Natural killer cell (primary cell): Measurements from ENCODE around the gene LRRC18. TPM values are rescaled to one million over a fixed set of nuclear protein-coding genes. Genes with fewer than 3 reads are reported as not detected.

ENCODE experiments used
- ATAC-seq, 3 donors: fragments of 150-1000 bp in 2 of 3; fragments of 200-7000 bp in 1 of 3; cut with Tn5 transposase; 1 replicate in 1 of 3; 2 replicates in 2 of 3; pipeline ENCODE4 v1.10.0; 2021; ENCODE audit warnings: mild to moderate bottlenecking in 2 of 3, moderate library complexity in 2 of 3
- DNase-seq, 2 donors: peaks; one replicate each; pipeline versions ENCODE4 v3.0.0 to v3.0.0-alpha.2; 2013 to 2021; ENCODE audit warnings: mixed read lengths in 1 of 2
- H3K27ac ChIP-seq: one replicate; pipeline ENCODE4 v1.5.1; 2013; ENCODE audit warnings: mild to moderate bottlenecking, low read length
- H3K27me3 ChIP-seq: one replicate; pipeline ENCODE4 v1.6.1; 2013; ENCODE audit warnings: low read length; ENCODE audit not compliant: control insufficient read depth, insufficient read depth
- H3K36me3 ChIP-seq: one replicate; pipeline ENCODE4 v1.6.1; 2013; ENCODE audit warnings: low read length; ENCODE audit not compliant: control insufficient read depth, insufficient read depth
- H3K4me1 ChIP-seq: one replicate; pipeline ENCODE4 v1.6.1; 2013; ENCODE audit warnings: low read length; ENCODE audit not compliant: control insufficient read depth, insufficient read depth
- H3K4me3 ChIP-seq: one replicate; pipeline ENCODE4 v1.5.1; 2013; ENCODE audit warnings: low read length
- H3K9me3 ChIP-seq: one replicate; pipeline ENCODE4 v1.6.1; 2013; ENCODE audit warnings: low read length; ENCODE audit not compliant: control insufficient read depth, insufficient read depth
- H3K27ac Mint-ChIP-seq, 2 donors: one replicate each; pipeline ENCODE4 v1.8.0; 2022; ENCODE audit warnings: mild to moderate bottlenecking in 2 of 2, mixed read lengths in 2 of 2, moderate library complexity in 1 of 2
- H3K27me3 Mint-ChIP-seq, 2 donors: one replicate each; pipeline ENCODE4 v1.8.0; 2022; ENCODE audit warnings: low read depth in 2 of 2, mixed read lengths in 2 of 2
- H3K36me3 Mint-ChIP-seq: one replicate; pipeline ENCODE4 v1.8.0; 2022; ENCODE audit warnings: mixed read lengths
- H3K4me1 Mint-ChIP-seq, 2 donors: one replicate each; pipeline ENCODE4 v1.8.0; 2022; ENCODE audit warnings: mixed read lengths in 2 of 2
- H3K4me3 Mint-ChIP-seq: one replicate; pipeline ENCODE4 v1.8.0; 2022; ENCODE audit warnings: mild to moderate bottlenecking, moderate library complexity, mixed read lengths
- H3K9me3 Mint-ChIP-seq, 2 donors: one replicate each; pipeline ENCODE4 v1.8.0; 2022; ENCODE audit warnings: mixed read lengths in 2 of 2
- WGBS: methylation state at CpG from one replicate; pipeline ENCODE4 v1.1.7; 2013; ENCODE audit warnings: missing lambda C conversion rate; ENCODE audit not compliant: insufficient coverage; 5-methylcytosine and 5-hydroxymethylcytosine counted together
- intact Hi-C: fragments of 100-400 bp; cut with micrococcal nuclease; formaldehyde crosslinking; loops from one replicate; pipeline ENCODE4 v1.14.2; 2022
- total RNA-seq, 4 donors: library from RNA; stranded (reverse); fragments of 120-200 nt in 1 of 4; gene quantifications; one replicate each; pipeline versions ENCODE4 v1.2.3 to v1.2.4, GENCODE V29; 2013 to 2022
- TF ChIP-seq, protein P1 (sequence below): fragments of 200-600 bp; IDR thresholded peaks from one replicate; pipeline ENCODE4 v1.8.0; 2022; ENCODE audit warnings: antibody characterized with exemption

LRRC18 gene
- total RNA-seq, 3 donors from 2014 or later (not counting 1 experiment from before 2014, with no cell fraction given) = not detected

DNA sequence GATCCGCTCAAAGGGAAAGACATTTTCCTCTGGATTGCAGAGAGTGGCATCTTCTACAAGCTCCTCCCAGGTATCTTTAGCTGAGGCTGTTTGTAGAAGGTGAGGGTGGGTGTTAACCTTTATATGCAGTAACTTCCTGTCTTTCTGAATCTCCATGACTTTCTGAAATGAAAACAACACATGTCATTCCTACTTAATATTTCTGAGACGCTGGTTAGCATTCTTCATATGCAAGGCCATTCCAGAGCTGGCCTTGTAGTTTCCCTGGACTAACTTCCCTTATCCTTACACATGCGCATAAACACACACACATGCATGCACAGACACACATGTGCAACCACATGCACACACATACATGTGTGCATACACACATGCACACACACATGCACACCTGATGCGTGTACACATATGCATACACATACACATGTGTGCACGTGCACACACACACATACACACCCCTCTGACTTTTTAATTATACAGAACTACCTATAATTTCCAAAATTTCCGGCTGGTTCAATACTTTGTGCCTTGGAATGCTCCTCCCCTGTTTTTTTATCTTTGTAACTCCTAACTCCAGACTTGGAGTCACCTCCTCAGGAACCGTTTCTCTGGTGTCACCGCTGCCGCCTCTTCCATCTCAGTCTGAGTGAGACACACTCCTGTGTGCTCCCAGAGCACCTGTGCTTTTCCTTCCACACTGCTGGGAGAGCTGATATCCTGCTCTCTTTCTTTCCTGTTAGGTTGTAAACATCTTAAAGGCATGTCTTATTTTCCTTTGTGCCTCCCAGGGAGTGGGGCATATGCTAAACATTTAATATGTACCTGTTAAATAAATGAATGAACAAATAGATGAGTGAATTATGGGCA lies 55.2 kb downstream of the LRRC18 start:
- H3K4me3 Mint-ChIP-seq = no peak overlapping the region
- no peaks in the 10 kb centered on the region for H3K9me3 ChIP-seq
- no peaks in the 10 kb centered on the region for H3K27me3 ChIP-seq
- no peak for ATAC-seq
- intact Hi-C loops = no loop called here
- H3K4me1 Mint-ChIP-seq = peaks cover 0 to 5% of the 10 kb centered on the region in 2 donors
- no peak overlapping the region for H3K27ac ChIP-seq
- H3K27me3 Mint-ChIP-seq = peaks cover 7 to 10% of the 10 kb centered on the region in 2 donors
- 93% methylated on average over 9 of the region's 9 CpGs for WGBS
- no peaks in the 10 kb centered on the region for H3K36me3 ChIP-seq
- TF ChIP-seq, protein P1, sequence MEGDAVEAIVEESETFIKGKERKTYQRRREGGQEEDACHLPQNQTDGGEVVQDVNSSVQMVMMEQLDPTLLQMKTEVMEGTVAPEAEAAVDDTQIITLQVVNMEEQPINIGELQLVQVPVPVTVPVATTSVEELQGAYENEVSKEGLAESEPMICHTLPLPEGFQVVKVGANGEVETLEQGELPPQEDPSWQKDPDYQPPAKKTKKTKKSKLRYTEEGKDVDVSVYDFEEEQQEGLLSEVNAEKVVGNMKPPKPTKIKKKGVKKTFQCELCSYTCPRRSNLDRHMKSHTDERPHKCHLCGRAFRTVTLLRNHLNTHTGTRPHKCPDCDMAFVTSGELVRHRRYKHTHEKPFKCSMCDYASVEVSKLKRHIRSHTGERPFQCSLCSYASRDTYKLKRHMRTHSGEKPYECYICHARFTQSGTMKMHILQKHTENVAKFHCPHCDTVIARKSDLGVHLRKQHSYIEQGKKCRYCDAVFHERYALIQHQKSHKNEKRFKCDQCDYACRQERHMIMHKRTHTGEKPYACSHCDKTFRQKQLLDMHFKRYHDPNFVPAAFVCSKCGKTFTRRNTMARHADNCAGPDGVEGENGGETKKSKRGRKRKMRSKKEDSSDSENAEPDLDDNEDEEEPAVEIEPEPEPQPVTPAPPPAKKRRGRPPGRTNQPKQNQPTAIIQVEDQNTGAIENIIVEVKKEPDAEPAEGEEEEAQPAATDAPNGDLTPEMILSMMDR = no peak
- H3K9me3 Mint-ChIP-seq = no peaks in the 10 kb centered on the region
- H3K4me3 ChIP-seq = no peak overlapping the region
- H3K36me3 Mint-ChIP-seq = no peaks in the 10 kb centered on the region
- H3K4me1 ChIP-seq = no peaks in the 10 kb centered on the region
- H3K27ac Mint-ChIP-seq = no peak overlapping the region
- no peak for DNase-seq

DNA sequence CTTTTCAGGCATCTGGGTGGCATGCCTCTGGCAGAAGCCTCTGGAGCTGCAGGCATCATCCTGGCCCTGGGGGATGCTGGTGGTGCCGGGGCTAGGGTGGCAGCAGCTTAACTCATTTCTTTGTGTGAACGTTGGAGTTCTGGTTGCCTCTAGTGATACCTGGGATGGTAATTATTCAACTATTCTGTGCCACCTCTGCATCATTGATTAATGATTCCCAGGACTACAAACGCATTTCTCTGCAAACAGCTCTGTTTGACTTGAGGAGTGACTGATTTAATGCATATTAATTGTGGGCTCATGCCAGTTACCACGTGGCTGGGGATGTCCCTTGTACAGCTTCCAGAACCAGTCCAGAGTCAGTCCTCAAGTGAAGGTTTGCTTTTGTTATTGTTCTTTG lies 55.9 kb downstream of the LRRC18 start:
- Mint-ChIP-seq H3K27me3 (peaks cover 7 to 10% of the 10 kb centered on the region in 2 donors), H3K9me3 (no peaks in the 10 kb centered on the region), H3K36me3 (no peaks in the 10 kb centered on the region), H3K27ac (no peak overlapping the region), H3K4me3 (no peak overlapping the region), H3K4me1 (peaks cover 0 to 5% of the 10 kb centered on the region in 2 donors)
- 84% methylated on average over 4 of the region's 4 CpGs for WGBS
- no peaks in the 10 kb centered on the region for H3K27me3 ChIP-seq
- intact Hi-C loops = no loop called here
- no peak overlapping the region for H3K27ac ChIP-seq
- H3K9me3 ChIP-seq = no peaks in the 10 kb centered on the region
- no peak for ATAC-seq
- no peaks in the 10 kb centered on the region for H3K36me3 ChIP-seq
- no peaks in the 10 kb centered on the region for H3K4me1 ChIP-seq
- DNase-seq = no peak
- TF ChIP-seq, protein P1 = no peak
- no peak overlapping the region for H3K4me3 ChIP-seq

DNA sequence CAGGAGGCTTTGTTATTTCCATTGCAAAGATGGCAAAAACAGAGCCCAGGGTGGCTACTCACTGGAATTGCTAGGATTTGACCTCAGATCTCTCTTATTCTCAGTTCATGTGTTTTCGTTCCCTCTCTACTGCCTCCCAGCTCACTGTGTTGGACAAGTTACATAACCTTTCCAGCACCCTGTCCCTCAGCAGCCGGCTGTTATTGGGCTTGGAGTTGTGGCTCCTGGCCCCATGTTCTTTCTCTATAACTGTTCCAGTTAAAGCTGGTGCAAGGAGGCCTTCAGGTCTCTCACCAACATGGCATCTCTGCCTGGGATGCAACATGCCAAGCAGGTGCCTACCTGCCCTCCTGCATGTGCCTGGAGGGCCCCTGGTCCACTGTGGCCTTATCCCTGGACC lies 56.8 kb downstream of the LRRC18 start:
- TF ChIP-seq, protein P1 = no peak
- 96% methylated on average over 2 of the region's 2 CpGs for WGBS
- Mint-ChIP-seq H3K27ac (no peak overlapping the region), H3K36me3 (no peaks in the 10 kb centered on the region), H3K4me1 (peaks cover 0 to 5% of the 10 kb centered on the region in 2 donors), H3K4me3 (no peak overlapping the region), H3K27me3 (peaks cover 7 to 10% of the 10 kb centered on the region in 2 donors), H3K9me3 (no peaks in the 10 kb centered on the region)
- DNase-seq (no peak), ATAC-seq (no peak)
- Histone ChIP-seq H3K4me3 (no peak overlapping the region), H3K27ac (no peak overlapping the region), H3K36me3 (no peaks in the 10 kb centered on the region), H3K27me3 (no peaks in the 10 kb centered on the region), H3K9me3 (no peaks in the 10 kb centered on the region), H3K4me1 (no peaks in the 10 kb centered on the region)
- intact Hi-C loops = no loop called here
